GM13976 (cell line): ENCODE results near the gene CYP3A5.

ENCODE experiments used
- DNase-seq: peaks from one replicate; pipeline ENCODE4 v3.0.0; 2012; ENCODE audit warnings: low spot score
- in situ Hi-C: fragments of 300-500 bp; cut with MboI; formaldehyde crosslinking; loops from one replicate; pipeline ENCODE4 v1.12.0; 2022; ENCODE audit warnings: low sequenced_read_pairs, mixed read lengths, inconsistent platforms; ENCODE audit not compliant: unreplicated experiment
- TF ChIP-seq, protein P1 (sequence below): IDR thresholded peaks from 2 replicates; pipeline ENCODE4 v1.5.1; 2012; ENCODE audit warnings: borderline replicate concordance, mild to moderate bottlenecking; ENCODE audit not compliant: insufficient read depth; ENCODE audit errors: extremely low read depth, missing control alignments, control extremely low read depth

The CYP3A5 gene

DNA sequence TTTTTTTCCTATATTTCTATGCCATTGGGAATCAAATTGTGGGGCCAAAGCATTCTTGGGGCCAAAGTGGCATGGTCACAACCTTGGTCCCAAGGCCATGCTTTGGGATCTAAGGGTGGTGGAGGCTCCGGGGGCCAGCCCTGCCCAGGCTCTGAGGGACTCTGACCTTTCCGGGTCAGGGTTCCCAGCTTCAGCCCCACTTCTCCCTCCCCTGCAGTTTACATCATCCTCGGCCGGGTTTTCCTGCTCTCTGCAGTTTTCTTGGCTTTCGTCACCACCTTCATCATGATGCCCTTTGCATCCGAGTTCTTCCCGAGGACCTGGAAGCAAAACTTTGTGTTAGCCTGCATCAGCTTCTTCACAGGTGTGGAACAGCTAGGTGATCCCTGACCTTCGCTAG, 73.3 kb downstream of the CYP3A5 start:
- in situ Hi-C loops = no loop called here
- TF ChIP-seq, protein P1, sequence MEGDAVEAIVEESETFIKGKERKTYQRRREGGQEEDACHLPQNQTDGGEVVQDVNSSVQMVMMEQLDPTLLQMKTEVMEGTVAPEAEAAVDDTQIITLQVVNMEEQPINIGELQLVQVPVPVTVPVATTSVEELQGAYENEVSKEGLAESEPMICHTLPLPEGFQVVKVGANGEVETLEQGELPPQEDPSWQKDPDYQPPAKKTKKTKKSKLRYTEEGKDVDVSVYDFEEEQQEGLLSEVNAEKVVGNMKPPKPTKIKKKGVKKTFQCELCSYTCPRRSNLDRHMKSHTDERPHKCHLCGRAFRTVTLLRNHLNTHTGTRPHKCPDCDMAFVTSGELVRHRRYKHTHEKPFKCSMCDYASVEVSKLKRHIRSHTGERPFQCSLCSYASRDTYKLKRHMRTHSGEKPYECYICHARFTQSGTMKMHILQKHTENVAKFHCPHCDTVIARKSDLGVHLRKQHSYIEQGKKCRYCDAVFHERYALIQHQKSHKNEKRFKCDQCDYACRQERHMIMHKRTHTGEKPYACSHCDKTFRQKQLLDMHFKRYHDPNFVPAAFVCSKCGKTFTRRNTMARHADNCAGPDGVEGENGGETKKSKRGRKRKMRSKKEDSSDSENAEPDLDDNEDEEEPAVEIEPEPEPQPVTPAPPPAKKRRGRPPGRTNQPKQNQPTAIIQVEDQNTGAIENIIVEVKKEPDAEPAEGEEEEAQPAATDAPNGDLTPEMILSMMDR = no peak
- no peak for DNase-seq

DNA sequence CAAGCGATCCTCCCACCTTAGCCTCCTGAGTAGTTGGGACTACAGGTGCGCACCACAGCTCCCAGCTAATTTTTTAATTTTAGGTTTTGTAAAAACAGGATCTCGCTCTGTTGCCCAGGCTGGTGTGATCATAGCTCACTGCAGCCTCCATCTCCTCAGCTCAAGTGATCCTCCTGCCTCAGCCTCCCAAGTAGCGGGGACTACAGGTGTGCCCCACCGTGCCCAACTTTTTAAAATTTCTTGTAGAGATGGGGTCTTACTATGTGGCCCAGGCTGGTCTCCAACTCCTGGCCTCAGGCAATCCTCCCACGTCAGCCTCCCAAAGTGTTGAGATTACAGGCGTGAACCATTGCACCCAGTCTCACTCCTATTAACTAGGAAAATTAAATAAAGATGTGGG, 74.3 kb downstream of the CYP3A5 start:
- in situ Hi-C loops = no loop called here
- DNase-seq = no peak
- TF ChIP-seq, protein P1 = no peak

DNA sequence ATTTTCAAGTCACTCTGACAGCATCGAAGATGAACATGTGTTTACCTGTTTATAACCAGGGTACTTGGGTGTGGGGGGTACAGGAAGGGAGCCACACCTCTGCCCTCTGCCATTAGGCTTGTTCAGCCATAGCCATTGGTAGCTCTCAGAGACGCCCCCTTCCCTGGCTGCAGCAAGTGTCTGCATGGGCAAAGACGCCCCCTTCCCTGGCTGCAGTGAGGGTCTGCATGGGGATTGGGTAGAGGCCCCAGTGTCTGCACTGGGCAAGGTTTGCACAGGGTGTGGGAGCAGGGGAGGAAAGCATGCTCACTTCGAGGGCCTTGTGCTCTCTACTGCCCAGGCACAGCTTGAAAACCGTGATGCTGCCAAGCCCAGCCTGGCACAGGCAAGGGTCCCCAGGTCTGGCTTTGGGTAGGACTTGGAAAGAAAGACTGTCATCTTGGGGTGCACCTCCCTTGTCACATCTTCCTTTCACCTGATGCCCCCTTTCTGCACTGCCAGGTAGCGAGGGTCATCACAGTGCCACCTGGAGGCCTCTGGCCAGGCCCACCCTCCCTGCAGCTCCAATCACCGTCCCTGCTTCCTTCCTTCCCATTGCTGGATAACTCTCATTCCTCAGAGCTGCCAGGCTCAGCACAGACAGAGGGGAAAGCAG, 78.0 kb downstream of the CYP3A5 start:
- TF ChIP-seq, protein P1 = no peak
- in situ Hi-C loops = no loop called here
- peak; percentile 6 for DNase-seq

DNA sequence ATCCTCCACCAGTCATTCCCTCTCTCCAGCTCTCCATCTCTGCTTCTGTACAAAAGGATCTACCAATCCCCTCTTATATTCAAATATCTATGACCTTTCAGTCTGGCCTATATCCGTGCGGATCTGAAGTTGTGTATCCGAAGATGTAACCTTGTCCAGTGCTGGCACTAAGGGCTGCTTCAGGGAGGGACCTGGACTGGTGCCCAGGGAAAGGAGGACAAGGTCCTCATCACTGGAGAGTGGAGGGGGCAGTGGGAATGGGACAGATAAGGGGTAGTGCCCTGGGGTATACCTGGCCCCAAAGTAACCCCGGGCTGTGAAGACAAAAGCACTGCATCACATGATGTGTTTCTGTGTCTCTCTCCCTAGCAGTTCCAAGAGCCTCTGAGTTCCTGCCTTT, 80.0 kb downstream of the CYP3A5 start:
- DNase-seq = no peak
- in situ Hi-C loops = no loop called here
- TF ChIP-seq, protein P1 = no peak
